ENCODE measurements around the gene CAMK1G.

CAMK1G gene
- 0 reads per million in 4 experiments for total RNA-seq

DNA sequence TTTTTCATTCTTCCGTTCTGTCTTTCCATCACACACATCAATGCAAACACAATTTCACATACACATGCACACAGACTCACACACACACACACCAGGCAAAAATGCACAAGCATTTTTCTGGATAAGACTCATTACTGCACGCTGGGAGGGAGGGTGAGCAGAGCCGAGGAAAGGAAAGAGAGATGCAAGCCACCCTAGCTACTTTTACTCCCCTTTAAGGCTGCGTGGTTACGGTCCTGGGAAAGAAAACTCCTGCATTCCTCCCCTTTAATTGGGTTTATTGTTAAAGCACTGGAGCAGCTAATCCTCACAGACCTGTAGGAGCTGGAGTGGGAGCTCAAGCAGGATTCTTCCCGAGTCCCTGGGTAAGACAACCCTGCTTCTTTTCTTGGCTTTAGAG lies at the start of gene CAMK1G:
Gene CAMK1G, plus strand, starts transcription at position 307 of the 400 bp plus-strand sequence. CDS start 11,270 bp downstream, outside the sequence.
- DNase-seq = no peak

DNA sequence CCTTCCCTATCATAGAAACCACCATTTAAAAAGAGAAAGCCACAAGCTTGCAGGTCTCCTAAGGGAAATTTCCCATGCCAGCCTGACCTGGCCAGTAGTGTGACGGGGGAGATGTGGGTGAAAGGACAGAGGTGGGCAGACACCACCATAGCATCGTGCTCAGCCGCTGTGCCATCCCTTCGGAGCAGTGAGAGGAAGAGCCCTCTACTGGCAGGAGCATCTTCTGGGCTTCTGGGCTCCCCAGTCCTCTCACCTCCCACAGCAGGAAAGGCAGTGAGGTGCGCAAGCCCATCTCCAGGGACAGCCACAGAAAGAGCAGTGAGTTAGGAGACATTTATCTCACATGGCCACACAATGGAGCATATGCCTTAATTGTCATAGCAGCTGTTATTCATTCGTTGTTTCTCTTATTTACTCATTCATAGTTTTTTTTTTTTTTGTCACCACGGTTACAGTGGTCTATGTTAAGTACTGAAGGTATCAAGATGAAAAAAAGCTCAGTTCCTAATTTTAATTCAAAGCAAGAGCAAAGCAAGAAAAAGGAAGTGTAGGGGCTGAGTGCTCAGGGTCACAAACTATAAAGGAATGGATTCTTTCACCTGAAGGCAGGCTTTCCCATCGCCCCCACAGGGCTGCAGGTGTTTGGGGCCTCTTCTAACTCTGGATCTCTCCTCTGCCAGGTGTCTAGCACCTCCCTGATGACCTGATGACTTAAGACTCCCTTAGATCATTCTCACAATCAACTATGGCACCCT lies 48.8 kb upstream of the CAMK1G start:
- no peak for DNase-seq

DNA sequence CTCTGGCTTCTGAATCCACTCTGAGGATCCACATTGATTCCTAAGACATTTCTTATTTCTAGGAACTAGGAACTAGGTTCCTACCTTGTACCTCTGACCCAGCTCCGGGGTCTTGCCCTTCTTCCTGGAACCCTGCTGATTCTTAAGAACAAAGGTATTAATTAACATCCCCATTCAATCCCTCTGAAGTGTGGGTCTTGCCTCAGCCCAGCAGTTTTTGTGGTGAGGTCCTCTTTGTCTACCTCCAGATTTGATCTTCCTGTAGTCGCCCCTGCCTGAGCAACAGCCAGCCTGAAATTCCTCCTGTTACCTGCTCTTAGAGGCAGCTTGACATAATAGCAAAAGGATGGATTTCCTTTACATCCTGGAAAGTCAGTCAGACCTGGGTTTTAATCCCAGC lies 46.7 kb upstream of the CAMK1G start:
- DNase-seq = no peak

GRCh38 chr1:209537336-209538114 lies 46.0 kb upstream of the CAMK1G start:
- DNase-seq = no peak

- DNase-seq = no peak
These were observed 43.9 kb upstream of the CAMK1G start for GRCh38 chr1:209539576-209539975.

DNA sequence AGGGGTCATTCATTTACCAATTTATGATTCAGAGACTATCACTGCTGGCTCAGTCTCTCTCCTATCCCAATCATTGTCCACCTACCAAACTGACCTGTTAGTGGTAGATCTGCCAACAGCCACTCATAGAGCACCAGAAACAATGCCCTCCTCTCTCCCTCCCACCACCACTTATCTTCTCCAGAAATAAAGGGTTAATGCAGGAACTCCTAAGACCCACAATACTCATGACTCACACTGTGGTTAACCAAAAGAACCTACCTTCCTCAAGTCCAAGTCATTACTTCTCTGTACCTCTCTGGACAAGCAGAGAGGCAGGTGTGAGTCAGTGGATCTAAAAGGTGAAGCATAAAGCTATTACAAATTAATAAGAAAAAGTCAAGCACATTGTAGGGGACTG lies 40.9 kb upstream of the CAMK1G start:
- DNase-seq = no peak

DNA sequence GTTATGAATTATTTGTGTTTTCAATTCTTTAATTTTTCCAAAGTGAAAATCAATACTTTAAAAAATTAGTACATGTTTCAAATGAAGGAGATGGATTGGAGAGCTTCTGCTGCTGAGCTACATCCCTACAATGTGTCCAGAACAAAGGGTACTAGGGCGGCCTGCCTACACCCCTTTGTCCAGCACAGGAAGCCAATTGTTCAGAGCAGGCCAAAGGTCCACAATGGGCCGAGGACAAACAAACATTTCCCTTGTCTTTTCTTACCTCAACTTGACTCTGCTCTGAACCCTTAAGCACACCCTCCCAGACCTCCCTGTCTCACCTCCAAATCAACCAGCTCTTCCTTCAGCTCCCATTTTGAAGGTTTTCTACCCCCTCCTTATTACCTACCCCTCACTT lies 39.4 kb upstream of the CAMK1G start:
- DNase-seq = no peak

GRCh38 chr1:209545423-209545822 lies 38.1 kb upstream of the CAMK1G start:
- DNase-seq = no peak

DNA sequence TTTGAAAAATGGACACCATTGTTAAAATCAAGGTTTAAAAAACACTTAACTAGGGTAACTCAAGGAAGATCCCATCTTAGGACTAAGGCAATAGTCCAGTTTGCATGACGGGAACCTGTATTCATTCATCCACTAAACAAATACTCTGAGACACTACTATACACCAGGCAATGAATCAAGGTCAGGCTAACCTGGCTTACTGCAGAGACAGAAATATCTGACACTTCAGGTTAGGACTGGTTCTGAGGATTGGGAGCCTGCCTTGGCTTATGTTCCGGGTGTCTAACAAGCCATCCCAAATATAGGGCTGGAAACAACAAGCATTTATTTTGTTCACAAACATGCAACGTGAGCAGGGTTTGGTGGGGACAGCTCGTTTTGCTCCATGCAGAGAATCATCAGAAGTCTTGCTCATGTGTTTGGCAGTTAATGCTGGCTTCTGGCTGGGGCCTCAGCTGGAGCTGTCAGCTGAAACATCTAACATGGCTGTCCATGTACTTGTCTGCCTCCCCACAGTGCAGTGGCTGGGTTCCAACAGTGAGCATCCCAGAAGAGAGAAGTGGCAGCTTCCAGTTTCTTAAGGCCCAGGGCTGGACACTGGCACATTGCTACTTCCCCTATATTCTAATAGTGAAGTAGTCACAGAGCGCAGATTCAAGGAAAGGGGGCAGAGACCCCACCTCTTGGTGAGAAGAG lies 37.0 kb upstream of the CAMK1G start:
- no peak for DNase-seq

DNA sequence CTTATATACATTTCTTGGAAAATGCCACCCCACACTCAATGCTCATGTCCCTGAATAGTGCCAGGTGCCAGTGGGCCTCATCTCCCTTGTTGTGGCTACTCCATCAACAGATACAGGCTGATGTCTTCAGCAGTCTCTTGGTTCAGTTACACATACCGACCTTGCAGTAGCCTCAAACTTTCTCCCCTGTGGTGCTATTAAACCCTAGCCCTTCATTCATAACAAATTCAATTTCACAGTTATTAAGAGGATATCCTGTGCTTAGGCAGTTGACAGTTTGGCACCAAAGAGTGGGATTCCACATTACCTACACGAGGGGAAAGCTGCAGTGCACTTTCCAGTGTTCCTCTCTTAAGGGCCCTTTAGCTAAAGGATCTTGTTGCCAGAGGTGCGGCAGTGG lies 35.9 kb upstream of the CAMK1G start:
- DNase-seq = no peak

- DNase-seq = no peak
These were observed 33.9 kb upstream of the CAMK1G start for GRCh38 chr1:209549443-209550205.

- DNase-seq = no peak
These were observed 33.0 kb upstream of the CAMK1G start for GRCh38 chr1:209550519-209550918.

GRCh38 chr1:209552406-209553264 lies 30.9 kb upstream of the CAMK1G start:
- no peak for DNase-seq

- no peak for DNase-seq
These were observed 28.5 kb upstream of the CAMK1G start for GRCh38 chr1:209554761-209555611.

DNA sequence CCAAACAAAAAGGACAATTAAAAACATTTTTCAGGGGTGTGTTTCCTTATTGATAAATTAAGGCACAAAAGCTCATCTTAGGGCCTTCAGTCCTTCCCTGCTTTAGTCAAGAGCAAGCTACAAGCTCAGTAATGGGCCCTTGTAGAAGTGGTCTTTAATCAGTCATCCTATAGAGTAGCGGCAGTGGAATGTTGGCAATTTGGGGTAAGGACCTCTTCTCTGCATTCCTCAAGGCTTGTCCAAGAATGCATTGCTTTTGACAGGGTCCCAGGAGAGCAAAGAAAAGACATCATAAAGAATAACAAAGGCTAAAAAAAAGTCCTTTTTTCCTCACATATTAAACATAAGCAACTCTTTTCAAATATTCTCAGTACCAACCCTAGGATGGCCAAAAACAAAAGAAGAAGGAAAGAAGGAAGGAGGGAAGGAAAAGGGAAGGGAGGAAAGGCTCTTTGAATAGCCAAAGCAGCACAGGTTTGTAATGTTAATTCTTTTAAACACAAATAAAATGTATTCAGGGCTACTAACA lies 27.3 kb upstream of the CAMK1G start:
- no peak for DNase-seq

DNA sequence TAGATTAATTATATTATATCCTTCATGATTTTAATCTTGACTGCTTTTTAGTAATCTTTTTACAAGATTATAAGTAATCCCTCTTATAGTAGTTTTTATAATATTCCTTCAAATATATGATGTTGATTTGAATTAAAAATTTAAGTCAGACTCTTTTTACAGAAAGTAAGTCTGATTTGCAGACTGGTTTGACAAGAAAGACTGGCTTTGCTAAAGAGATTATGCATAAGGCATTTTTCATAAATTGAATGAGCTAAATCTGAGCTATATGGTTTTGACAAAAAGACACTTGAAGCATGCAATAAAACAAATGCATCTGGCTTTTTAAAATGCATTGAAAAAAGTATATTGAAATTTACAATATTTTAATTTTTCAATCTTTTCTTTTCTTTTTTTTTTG lies 26.3 kb upstream of the CAMK1G start:
- DNase-seq = no peak

- DNase-seq = no peak
These were observed 23.0 kb upstream of the CAMK1G start for GRCh38 chr1:209560529-209560928.

DNA sequence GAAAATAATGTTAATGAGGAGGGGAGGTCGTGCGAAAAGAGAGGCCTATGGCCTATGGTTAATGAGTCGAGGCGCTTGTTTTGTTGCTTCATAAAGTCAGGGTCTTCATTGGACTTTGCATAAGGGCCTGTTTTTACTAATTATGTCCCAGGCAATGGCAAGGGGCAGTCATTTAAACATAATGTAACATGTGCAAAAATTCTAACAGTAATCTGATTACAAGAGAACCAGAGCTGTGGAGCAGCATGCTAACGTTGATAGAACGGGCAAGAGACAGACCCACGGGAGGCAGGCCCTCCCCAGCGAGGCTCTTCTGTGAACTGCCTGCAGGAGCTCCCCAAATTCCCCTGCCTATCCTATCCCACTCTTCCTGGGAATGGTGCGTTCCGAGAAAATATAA lies 22.6 kb upstream of the CAMK1G start:
- DNase-seq = no peak

DNA sequence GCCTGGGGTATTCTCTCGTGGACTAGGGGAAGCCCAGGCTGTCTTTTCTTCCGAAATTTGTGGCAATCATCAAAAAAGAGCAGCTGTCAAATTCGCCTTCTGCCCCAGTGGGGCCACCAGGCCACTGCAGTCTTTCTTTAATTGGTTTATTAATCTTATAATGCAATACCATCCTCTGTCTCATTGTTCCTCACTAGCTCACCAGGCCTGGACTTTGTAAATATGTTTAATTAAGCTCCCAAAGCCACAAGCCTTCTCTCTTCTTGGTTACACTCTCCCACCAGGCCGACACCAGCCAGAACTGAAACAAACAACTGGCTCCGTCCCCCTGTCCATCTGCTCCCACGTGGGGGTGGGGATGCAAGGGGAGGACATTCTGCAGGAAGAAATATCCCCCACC lies 22.0 kb upstream of the CAMK1G start:
- no peak for DNase-seq

DNA sequence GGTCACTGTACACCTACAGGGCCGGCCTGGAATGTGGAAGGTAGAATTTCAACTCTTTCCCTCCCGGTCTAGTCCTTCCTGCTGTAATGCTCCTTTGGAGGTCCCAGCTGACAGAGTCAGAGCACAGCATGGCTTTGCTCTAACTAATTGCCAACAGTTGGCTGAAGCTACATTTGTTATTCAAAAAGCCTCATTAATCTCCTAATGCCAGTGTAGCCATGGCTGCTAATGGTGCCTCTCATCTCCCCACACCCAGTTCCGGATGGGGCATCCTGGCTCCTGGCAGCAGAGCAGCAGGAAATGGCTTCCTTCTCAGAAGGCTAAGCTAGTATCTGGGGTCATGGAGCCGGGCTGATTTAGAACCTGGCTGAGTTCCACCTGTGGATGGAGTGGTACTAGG lies 18.7 kb upstream of the CAMK1G start:
- DNase-seq = no peak
